Liver (tissue), 3 donors: Measurements from ENCODE around the gene CACNA1I.

ENCODE experiments used
- FOXA1 ChIP-seq: IDR thresholded peaks from 2 replicates; pipeline ENCODE4 v1.6.1; 2016; ENCODE audit warnings: antibody characterized with exemption
- FOXA2 ChIP-seq: IDR thresholded peaks from 2 replicates; pipeline ENCODE4 v1.6.1; 2016; ENCODE audit warnings: antibody characterized with exemption
- JUND ChIP-seq, 2 donors: IDR thresholded peaks; 2 replicates each; pipeline ENCODE4 v1.6.1; 2016; ENCODE audit warnings: antibody characterized with exemption in 2 of 2
- RAD21 ChIP-seq, 2 donors: IDR thresholded peaks; 2 replicates each; pipeline ENCODE4 v1.6.1; 2016; ENCODE audit warnings: antibody characterized with exemption in 2 of 2, mild to moderate bottlenecking in 2 of 2
- SP1 ChIP-seq: IDR thresholded peaks from 2 replicates; pipeline ENCODE4 v1.6.1; 2018; ENCODE audit warnings: antibody characterized with exemption, mild to moderate bottlenecking
- TAF1 ChIP-seq: conservative IDR thresholded peaks from 2 replicates; pipeline ENCODE4 v1.6.1; 2016; ENCODE audit warnings: antibody characterized with exemption, mild to moderate bottlenecking
- YY1 ChIP-seq: IDR thresholded peaks from 2 replicates; pipeline ENCODE4 v1.6.1; 2016; ENCODE audit warnings: antibody characterized with exemption, mild to moderate bottlenecking
- TF ChIP-seq, protein P1 (sequence below): fragments of 150-350 bp; IDR thresholded peaks from 2 replicates; pipeline ENCODE4 v1.5.1; 2017; ENCODE audit warnings: improper control_type of control experiment, low read depth, low read length; ENCODE audit not compliant: missing input control
- TF ChIP-seq, protein P2 (sequence below): IDR thresholded peaks from 2 replicates; pipeline ENCODE4 v1.6.1; 2016; ENCODE audit warnings: antibody characterized with exemption
- TF ChIP-seq, protein P3 (sequence below): IDR thresholded peaks from 2 replicates; pipeline ENCODE4 v1.6.1; 2016; ENCODE audit warnings: antibody characterized with exemption, mild to moderate bottlenecking
- TF ChIP-seq, protein P4 (sequence below): IDR thresholded peaks from 2 replicates; pipeline ENCODE4 v1.6.1; 2016; ENCODE audit warnings: antibody characterized with exemption
- TF ChIP-seq, protein P5 (sequence below): IDR thresholded peaks from 2 replicates; pipeline ENCODE4 v1.6.1; 2016; ENCODE audit warnings: antibody characterized with exemption
- donor health status: healthy.
- donor health status: healthy.

DNA sequence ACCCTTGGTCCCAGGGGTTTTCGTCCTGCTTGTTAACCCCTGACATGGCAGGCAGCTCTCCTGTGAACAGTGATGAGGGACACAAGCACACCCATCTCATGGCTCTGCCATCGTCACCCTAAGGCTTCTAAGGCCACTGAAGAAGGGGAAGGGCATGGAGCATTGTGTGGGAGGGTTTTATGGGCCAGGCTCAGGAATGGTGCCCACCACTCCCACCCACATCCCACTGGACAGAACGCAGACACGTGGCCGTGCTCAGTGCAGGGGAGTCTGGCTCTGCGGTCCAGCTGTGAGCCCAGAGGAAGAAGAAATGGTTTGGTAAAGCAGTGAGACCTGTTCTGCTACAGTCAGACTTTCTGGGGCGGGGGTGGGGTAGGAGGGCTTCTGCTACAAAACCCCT lies 130.0 kb downstream of the CACNA1I start:
- TF ChIP-seq, protein P1, sequence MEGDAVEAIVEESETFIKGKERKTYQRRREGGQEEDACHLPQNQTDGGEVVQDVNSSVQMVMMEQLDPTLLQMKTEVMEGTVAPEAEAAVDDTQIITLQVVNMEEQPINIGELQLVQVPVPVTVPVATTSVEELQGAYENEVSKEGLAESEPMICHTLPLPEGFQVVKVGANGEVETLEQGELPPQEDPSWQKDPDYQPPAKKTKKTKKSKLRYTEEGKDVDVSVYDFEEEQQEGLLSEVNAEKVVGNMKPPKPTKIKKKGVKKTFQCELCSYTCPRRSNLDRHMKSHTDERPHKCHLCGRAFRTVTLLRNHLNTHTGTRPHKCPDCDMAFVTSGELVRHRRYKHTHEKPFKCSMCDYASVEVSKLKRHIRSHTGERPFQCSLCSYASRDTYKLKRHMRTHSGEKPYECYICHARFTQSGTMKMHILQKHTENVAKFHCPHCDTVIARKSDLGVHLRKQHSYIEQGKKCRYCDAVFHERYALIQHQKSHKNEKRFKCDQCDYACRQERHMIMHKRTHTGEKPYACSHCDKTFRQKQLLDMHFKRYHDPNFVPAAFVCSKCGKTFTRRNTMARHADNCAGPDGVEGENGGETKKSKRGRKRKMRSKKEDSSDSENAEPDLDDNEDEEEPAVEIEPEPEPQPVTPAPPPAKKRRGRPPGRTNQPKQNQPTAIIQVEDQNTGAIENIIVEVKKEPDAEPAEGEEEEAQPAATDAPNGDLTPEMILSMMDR, result no peak
- TF ChIP-seq TAF1 (no peak), RAD21 (IDR thresholded peaks at IDR 0.05) (no peak), FOXA1 (no peak), YY1 (no peak), JUND (IDR thresholded peaks at IDR 0.05) (no peak), SP1 (no peak), FOXA2 (no peak)
- TF ChIP-seq, protein P2, sequence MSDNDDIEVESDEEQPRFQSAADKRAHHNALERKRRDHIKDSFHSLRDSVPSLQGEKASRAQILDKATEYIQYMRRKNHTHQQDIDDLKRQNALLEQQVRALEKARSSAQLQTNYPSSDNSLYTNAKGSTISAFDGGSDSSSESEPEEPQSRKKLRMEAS, result no peak
- TF ChIP-seq, protein P3, sequence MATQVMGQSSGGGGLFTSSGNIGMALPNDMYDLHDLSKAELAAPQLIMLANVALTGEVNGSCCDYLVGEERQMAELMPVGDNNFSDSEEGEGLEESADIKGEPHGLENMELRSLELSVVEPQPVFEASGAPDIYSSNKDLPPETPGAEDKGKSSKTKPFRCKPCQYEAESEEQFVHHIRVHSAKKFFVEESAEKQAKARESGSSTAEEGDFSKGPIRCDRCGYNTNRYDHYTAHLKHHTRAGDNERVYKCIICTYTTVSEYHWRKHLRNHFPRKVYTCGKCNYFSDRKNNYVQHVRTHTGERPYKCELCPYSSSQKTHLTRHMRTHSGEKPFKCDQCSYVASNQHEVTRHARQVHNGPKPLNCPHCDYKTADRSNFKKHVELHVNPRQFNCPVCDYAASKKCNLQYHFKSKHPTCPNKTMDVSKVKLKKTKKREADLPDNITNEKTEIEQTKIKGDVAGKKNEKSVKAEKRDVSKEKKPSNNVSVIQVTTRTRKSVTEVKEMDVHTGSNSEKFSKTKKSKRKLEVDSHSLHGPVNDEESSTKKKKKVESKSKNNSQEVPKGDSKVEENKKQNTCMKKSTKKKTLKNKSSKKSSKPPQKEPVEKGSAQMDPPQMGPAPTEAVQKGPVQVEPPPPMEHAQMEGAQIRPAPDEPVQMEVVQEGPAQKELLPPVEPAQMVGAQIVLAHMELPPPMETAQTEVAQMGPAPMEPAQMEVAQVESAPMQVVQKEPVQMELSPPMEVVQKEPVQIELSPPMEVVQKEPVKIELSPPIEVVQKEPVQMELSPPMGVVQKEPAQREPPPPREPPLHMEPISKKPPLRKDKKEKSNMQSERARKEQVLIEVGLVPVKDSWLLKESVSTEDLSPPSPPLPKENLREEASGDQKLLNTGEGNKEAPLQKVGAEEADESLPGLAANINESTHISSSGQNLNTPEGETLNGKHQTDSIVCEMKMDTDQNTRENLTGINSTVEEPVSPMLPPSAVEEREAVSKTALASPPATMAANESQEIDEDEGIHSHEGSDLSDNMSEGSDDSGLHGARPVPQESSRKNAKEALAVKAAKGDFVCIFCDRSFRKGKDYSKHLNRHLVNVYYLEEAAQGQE, result no peak
- TF ChIP-seq, protein P4, sequence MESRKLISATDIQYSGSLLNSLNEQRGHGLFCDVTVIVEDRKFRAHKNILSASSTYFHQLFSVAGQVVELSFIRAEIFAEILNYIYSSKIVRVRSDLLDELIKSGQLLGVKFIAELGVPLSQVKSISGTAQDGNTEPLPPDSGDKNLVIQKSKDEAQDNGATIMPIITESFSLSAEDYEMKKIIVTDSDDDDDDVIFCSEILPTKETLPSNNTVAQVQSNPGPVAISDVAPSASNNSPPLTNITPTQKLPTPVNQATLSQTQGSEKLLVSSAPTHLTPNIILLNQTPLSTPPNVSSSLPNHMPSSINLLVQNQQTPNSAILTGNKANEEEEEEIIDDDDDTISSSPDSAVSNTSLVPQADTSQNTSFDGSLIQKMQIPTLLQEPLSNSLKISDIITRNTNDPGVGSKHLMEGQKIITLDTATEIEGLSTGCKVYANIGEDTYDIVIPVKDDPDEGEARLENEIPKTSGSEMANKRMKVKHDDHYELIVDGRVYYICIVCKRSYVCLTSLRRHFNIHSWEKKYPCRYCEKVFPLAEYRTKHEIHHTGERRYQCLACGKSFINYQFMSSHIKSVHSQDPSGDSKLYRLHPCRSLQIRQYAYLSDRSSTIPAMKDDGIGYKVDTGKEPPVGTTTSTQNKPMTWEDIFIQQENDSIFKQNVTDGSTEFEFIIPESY, result no peak
- TF ChIP-seq, protein P5, sequence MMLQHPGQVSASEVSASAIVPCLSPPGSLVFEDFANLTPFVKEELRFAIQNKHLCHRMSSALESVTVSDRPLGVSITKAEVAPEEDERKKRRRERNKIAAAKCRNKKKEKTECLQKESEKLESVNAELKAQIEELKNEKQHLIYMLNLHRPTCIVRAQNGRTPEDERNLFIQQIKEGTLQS, result no peak
